K562 (cell line): Measurements from ENCODE around the gene BBLN. TPM values are rescaled to one million over a fixed set of nuclear protein-coding genes. Genes with fewer than 3 reads are reported as not detected.

Source experiments
- ATF1 ChIP-seq, 2 experiments: fragments of 450-650 bp in 1 of 2; IDR thresholded peaks; 2 replicates each; pipeline ENCODE4 v1.6.1; 2016; ENCODE audit warnings: missing compliant biosample characterization in 1 of 2, missing genetic modification characterization in 1 of 2
- EHMT2 ChIP-seq: fragments of 450-650 bp; IDR thresholded peaks from 2 replicates; pipeline ENCODE4 v1.6.1; 2018; ENCODE audit warnings: antibody characterized with exemption
- ELF1 ChIP-seq: fragments of 200-800 bp; sonication (Bioruptor generic); IDR thresholded peaks from 2 replicates; pipeline ENCODE4 v1.6.1; 2016; ENCODE audit warnings: missing genetic modification characterization, missing compliant biosample characterization
- GABPB1 ChIP-seq: sonication (generic); formaldehyde crosslinking; IDR thresholded peaks from 2 replicates; pipeline ENCODE4 v1.8.0; 2022; ENCODE audit warnings: mild to moderate bottlenecking, missing genetic modification reagents
- GTF3C2 ChIP-seq: IDR thresholded peaks from 3 replicates; pipeline ENCODE4 v1.6.1; 2011; ENCODE audit warnings: borderline replicate concordance, mild to moderate bottlenecking, moderate library complexity; ENCODE audit not compliant: insufficient read length; ENCODE audit errors: extremely low read depth
- HNRNPUL1 ChIP-seq: fragments of 200-400 bp; formaldehyde crosslinking; IDR thresholded peaks from 2 replicates; pipeline ENCODE4 v1.6.1; 2017; ENCODE audit warnings: low read length
- KHSRP ChIP-seq: fragments of 450-650 bp; IDR thresholded peaks from 2 replicates; pipeline ENCODE4 v1.6.1; 2017
- MEF2D ChIP-seq: conservative IDR thresholded peaks from 2 replicates; pipeline ENCODE4 v1.6.1; 2016; ENCODE audit warnings: low read depth, missing genetic modification characterization, missing compliant biosample characterization
- NR4A1 ChIP-seq, 2 experiments: fragments of 250-450 bp in 1 of 2; fragments of 450-650 bp in 1 of 2; sonication (Bioruptor Pico) in 1 of 2; IDR thresholded peaks; 2 replicates each; pipeline versions ENCODE4 v1.4.0 to v1.6.1; 2016 to 2020; ENCODE audit warnings: mild to moderate bottlenecking in 2 of 2, missing compliant biosample characterization in 1 of 2, missing genetic modification characterization in 1 of 2, moderate library complexity in 1 of 2
- POLR3A ChIP-seq: IDR thresholded peaks from 2 replicates; pipeline ENCODE4 v1.6.1; 2011; ENCODE audit warnings: borderline replicate concordance, mild to moderate bottlenecking, moderate library complexity; ENCODE audit not compliant: insufficient read length, insufficient read depth; ENCODE audit errors: extremely low read depth
- PYGO2 ChIP-seq: fragments of 450-650 bp; IDR thresholded peaks from 2 replicates; pipeline ENCODE4 v1.6.1; 2016; ENCODE audit warnings: mild to moderate bottlenecking, missing genetic modification characterization, moderate library complexity, missing compliant biosample characterization
- SREBF1 ChIP-seq: fragments of 150-350 bp; IDR thresholded peaks from 2 replicates; pipeline ENCODE4 v1.6.1; 2014; ENCODE audit warnings: antibody characterized with exemption, low read depth, low read length, borderline replicate concordance
- STAT5B ChIP-seq: fragments of 250-450 bp; sonication (Bioruptor Pico); IDR thresholded peaks from 2 replicates; pipeline ENCODE4 v1.8.0; 2021; ENCODE audit warnings: mild to moderate bottlenecking, inconsistent platforms
- STAT6 ChIP-seq: sonication (generic); formaldehyde crosslinking; IDR thresholded peaks from 2 replicates; pipeline ENCODE4 v1.8.1; 2023; ENCODE audit warnings: mild to moderate bottlenecking, missing genetic modification reagents
- TSC22D4 ChIP-seq: fragments of 450-650 bp; IDR thresholded peaks from 2 replicates; pipeline ENCODE4 v1.6.1; 2016; ENCODE audit warnings: missing genetic modification characterization, missing biosample characterization, control low read depth
- ZBTB9 ChIP-seq: fragments of 450-650 bp; formaldehyde crosslinking; IDR thresholded peaks from 2 replicates; pipeline ENCODE4 v1.4.0; 2020; ENCODE audit warnings: mild to moderate bottlenecking, moderate library complexity
- ZNF232 ChIP-seq: sonication (generic); formaldehyde crosslinking; IDR thresholded peaks from 2 replicates; pipeline ENCODE4 v1.8.0; 2022; ENCODE audit warnings: mild to moderate bottlenecking, missing genetic modification reagents
- ZSCAN29 ChIP-seq: fragments of 450-650 bp; IDR thresholded peaks from 2 replicates; pipeline ENCODE4 v1.6.1; 2017
- polyA plus RNA-seq, 8 experiments: library from polyadenylated mRNA; depleted of rRNA in 4 of 8; stranded (reverse) in 5 of 8; unstranded in 3 of 8; fragments of >200 nt; fragmentation: Nextera tagmentation in 2 of 8; fragmentation: Illumina TruSeq in 1 of 8; extraction: Ambion mirVana in 2 of 8; extraction: Trizol in 1 of 8; gene quantifications; 2 replicates each; pipeline versions ENCODE4 v1.2.1 to v1.2.3, GENCODE V29; 2011 to 2014; ENCODE audit warnings: inconsistent platforms in 1 of 8, missing spikeins in 1 of 8
- total RNA-seq, 7 experiments: library from RNA; depleted of rRNA in 6 of 7; stranded (reverse); fragments of >200 nt in 6 of 7; fragmentation: Illumina TruSeq in 2 of 7; extraction: Trizol in 2 of 7; gene quantifications; 2 replicates each; pipeline versions ENCODE4 v1.2.1 to v1.2.3, GENCODE V29; 2011 to 2021; ENCODE audit warnings: low replicate concordance in 1 of 7
- TF ChIP-seq, protein P1 (sequence below): fragments of 450-650 bp; IDR thresholded peaks from one replicate; pipeline ENCODE4 v1.6.1; 2018; ENCODE audit warnings: mild to moderate bottlenecking, moderate library complexity; ENCODE audit not compliant: partially characterized antibody

The BBLN gene
- total and polyA plus RNA-seq, 9 of the 15 experiments (the other 6 are each of a cell fraction or from before 2014, with no cell fraction given): 4.2 to 331 (median 87.1) TPM

- TF ChIP-seq, protein P1, sequence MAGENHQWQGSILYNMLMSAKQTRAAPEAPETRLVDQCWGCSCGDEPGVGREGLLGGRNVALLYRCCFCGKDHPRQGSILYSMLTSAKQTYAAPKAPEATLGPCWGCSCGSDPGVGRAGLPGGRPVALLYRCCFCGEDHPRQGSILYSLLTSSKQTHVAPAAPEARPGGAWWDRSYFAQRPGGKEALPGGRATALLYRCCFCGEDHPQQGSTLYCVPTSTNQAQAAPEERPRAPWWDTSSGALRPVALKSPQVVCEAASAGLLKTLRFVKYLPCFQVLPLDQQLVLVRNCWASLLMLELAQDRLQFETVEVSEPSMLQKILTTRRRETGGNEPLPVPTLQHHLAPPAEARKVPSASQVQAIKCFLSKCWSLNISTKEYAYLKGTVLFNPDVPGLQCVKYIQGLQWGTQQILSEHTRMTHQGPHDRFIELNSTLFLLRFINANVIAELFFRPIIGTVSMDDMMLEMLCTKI: no peak
- TF ChIP-seq ZSCAN29 (peak; percentile 62; the same call in 1 of the 2 replicates), EHMT2 (no peak), ZBTB9 (CRISPR knock-in tag) (peak; percentile 87), POLR3A (no peak), HNRNPUL1 (no peak), MEF2D (peak; percentile 53; the same call in 1 of the 2 replicates), STAT5B (CRISPR knock-in tag) (no peak), ATF1 (CRISPR knock-in tag; IDR thresholded peaks at IDR 0.05) (no peak), ATF1 (tag; IDR thresholded peaks at IDR 0.05) (peak; percentile 96), SREBF1 (peak; percentile 85), GABPB1 (CRISPR knock-in tag) (no peak), GTF3C2 (no peak), ELF1 (tag) (no peak), KHSRP (peak; percentile 61), STAT6 (CRISPR knock-in tag) (peak; percentile 43; the same call in 1 of the 2 replicates), NR4A1 (CRISPR knock-in tag; IDR thresholded peaks at IDR 0.05) (peak; percentile 93), NR4A1 (tag; IDR thresholded peaks at IDR 0.05) (peak; percentile 38), PYGO2 (tag) (peak; percentile 65; the same call in 1 of the 2 replicates), ZNF232 (CRISPR knock-in tag) (no peak), TSC22D4 (no peak)
Observed at GRCh38 chr9:128159784-128160602, at the start of gene BBLN (continued).
